T-helper 1 cell treated with Interleukin-12 subunit alpha and Interleukin-12 subunit beta and Interleukin-4 antibody, amounts not matched to agents 30 ng/mL and 1 ng/mL, for 36 hours (primary cell): ENCODE data around the gene DCX. TPM values are rescaled to one million over a fixed set of nuclear protein-coding genes. Genes with fewer than 3 reads are reported as not detected.

Source experiments
- intact Hi-C: fragments of 100-400 bp; cut with micrococcal nuclease; formaldehyde crosslinking; loops from one replicate; pipeline ENCODE4 v1.15.1; 2024
- total RNA-seq: library from RNA; stranded (reverse); gene quantifications from 2 replicates; pipeline ENCODE4 v1.2.3, GENCODE V29; 2022

DCX gene
- total RNA-seq, result not detected in 2 replicates

- intact Hi-C loops, result no loop called here
These were observed at the start of gene DCX for GRCh38 chrX:111411983-111412382. DCX (minus strand) TSS chrX:111412192; CDS start chrX:111410398, 1,794 bp downstream.

DNA sequence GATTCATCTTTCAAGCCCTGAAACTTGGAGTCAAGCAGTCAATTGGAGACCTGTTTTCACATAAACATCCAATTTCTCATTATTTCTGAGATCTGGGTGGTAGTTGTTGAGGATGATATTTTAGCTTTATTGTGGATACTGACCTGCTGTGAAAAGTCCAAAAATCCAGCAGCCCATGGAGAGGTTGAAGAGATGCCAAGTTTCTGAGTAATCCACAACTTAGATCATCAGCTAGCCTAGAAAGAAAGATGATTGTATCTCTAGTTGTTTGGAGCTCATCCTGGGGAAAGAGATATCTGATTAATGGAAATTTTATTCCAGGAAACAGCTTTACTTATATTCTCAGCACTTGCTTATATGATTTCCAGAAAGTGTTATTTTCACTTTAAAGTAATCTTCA lies 48.6 kb upstream of the DCX start:
- intact Hi-C loops, result no loop called here

DNA sequence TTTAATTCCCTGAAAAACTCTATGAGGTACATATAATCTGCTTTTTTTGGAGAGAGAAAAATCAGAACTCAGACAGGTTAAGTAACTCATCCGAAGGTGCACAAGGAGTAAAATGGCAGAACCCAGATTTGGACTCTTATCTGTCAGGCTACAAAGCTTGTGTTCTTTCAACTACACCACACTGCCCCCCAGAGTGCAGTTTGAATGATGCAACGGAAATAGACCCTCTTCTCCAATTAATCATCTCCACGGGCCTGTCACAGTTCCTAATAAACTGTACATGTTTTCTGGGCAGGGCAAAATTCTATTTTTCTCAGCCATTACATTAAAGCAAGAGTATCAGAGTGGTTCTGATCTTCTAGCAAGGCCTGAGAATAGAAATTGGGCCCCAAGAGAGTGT lies 35.3 kb upstream of the DCX start:
- intact Hi-C loops, result loop anchor here (5.0 to 10.0 kb wide), 2 partner anchors 280 to 592 kb away; no protein-coding TSS in a partner anchor

DNA sequence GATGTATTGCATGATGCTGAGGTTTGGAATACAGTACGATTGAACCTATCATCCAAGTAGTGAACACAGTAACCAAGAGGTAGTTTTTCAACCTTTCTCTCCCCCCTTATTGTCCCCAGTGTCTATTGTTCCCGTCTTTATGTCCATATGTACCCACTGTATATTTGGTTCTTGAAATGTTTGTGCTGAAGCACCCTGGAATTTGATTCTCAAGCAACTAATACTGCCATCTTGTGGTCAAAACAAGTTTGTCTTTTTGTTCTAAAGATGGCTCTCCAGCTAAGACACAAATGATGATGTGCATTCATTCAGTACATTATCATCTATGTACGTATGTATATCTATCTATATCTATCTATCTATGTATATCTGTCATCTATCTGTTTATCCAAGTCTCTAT lies 33.5 kb upstream of the DCX start:
- intact Hi-C loops, result loop anchor here (2.0 to 10.0 kb wide), 3 partner anchors 278 to 591 kb away; no protein-coding TSS in a partner anchor

- intact Hi-C loops, result loop anchor here (2.0 to 10.0 kb wide), 3 partner anchors 278 to 590 kb away; no protein-coding TSS in a partner anchor
These were observed 32.9 kb upstream of the DCX start for GRCh38 chrX:111444881-111445280.

DNA sequence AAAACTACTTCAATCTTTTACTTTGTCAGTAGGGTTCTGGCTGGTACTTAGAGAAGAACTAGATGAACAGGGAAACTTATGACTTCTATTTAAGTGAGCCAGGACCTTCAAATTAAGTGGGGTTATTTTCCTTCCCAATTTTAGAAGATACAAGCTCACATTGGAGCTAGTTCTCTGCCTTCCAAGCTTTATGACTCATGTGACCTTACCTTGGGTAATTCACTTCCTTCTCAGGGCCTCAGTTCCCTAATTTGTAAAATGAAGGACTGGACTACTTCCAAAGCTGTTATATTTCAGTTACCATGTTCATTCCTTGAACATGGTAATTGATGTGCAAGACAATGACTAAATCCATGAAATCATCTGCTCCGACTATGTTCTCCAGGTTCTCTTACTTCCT lies 32.0 kb upstream of the DCX start:
- intact Hi-C loops, result loop anchor here (2.0 to 10.0 kb wide), 2 partner anchors 345 to 589 kb away; no protein-coding TSS in a partner anchor

GRCh38 chrX:111442791-111443190 lies 30.8 kb upstream of the DCX start:
- intact Hi-C loops, result loop anchor here (10.0 kb wide), 1 partner anchor 588 kb away; no protein-coding TSS in a partner anchor

DNA sequence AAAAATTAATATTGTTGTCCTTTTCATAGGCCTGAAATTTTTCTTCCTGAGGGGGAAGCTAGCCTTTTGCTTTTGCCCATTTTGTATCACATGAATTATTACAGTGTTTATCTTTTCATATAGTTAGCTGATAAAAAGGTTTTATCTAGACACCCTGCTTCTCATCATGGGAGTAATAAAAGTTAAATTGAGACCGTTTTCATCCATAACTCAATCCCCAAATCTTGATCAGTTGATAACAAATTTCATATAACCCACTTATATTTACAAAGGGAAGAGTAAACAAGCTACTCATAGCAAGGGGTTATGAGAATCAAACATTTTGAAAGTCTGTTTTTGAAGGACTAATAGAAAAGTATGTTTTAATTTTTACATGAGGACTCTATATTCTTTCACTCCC lies 23.5 kb upstream of the DCX start:
- intact Hi-C loops, result no loop called here

- intact Hi-C loops, result no loop called here
These were observed 19.0 kb upstream of the DCX start for GRCh38 chrX:111431001-111431400.

- intact Hi-C loops, result no loop called here
These were observed 435 bp downstream of the DCX start for GRCh38 chrX:111411557-111411956.

DNA sequence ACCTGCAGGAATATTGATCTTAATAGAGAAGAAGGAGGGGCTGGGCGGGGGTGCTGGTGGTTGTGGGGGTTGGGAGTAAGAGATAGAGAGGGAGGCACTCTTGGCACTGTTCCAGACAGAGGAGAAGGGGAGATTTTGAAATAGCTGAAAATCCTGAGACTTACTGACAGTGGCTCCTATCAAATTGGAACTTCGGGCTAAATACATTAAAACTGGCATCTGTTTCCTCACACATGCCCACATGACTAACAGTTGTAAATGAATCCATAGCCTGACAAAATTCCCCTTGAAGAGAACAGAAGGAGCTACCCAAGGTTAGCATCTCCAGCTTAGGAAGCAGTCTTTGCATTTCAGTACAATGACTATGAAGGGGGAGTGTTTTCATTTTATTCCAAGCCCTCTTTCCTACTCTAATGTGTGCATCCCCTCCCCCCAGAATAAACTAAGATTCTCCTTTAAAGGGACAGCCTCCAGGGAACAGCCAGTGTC lies 1.4 kb downstream of the DCX start:
- intact Hi-C loops, result no loop called here

GRCh38 chrX:111409326-111409725 lies 2.7 kb downstream of the DCX start:
- intact Hi-C loops, result no loop called here

- intact Hi-C loops, result no loop called here
These were observed 4.0 kb downstream of the DCX start for GRCh38 chrX:111407948-111408347.

DNA sequence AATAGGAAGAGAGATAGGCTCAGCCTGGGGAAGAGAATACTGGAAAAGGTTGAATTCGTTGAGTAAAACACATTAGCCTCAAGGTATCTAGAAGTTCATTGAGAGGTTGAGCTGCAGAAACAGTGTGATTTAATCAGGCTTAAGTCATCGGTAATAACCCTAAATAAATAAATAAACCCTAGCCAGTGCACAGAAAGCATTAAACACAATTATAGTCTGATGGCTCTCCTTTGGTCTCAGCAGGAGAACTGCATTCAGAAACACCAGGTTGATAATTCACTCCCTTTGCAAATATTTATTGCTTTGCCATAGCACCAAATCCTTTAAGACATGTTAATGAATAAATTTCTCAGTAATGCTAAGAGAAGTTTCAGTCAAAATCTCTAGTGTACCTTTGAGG lies 9.6 kb downstream of the DCX start:
- intact Hi-C loops, result no loop called here

GRCh38 chrX:111395149-111395548 lies 16.8 kb downstream of the DCX start:
- intact Hi-C loops, result no loop called here

GRCh38 chrX:111394569-111394968 lies 17.4 kb downstream of the DCX start:
- intact Hi-C loops, result no loop called here

GRCh38 chrX:111387470-111388070 lies 24.4 kb downstream of the DCX start:
- intact Hi-C loops, result no loop called here

GRCh38 chrX:111386615-111387233 lies 25.3 kb downstream of the DCX start:
- intact Hi-C loops, result no loop called here

- intact Hi-C loops, result no loop called here
These were observed 25.9 kb downstream of the DCX start for GRCh38 chrX:111386077-111386476.

DNA sequence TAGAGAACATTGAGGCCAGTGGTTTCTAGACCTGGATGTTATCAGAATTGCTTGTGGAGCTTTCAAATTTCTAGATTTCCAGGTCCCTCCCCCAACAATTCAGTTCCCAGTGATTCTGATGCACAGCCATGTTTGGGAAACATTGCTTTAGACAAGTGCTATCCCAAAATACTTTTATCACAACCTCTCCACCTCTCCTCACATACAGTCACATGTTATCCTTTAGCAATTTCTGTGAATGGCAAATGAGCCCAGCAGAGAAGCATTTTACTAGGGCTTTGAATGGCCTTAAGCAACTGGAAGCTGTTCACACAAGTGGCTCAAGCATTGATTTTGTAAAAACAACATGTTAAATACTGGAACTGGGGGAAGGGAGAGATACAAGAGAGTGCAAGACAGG lies 29.7 kb downstream of the DCX start:
- intact Hi-C loops, result no loop called here

GRCh38 chrX:111376897-111377578 lies 35.0 kb downstream of the DCX start:
- intact Hi-C loops, result no loop called here

DNA sequence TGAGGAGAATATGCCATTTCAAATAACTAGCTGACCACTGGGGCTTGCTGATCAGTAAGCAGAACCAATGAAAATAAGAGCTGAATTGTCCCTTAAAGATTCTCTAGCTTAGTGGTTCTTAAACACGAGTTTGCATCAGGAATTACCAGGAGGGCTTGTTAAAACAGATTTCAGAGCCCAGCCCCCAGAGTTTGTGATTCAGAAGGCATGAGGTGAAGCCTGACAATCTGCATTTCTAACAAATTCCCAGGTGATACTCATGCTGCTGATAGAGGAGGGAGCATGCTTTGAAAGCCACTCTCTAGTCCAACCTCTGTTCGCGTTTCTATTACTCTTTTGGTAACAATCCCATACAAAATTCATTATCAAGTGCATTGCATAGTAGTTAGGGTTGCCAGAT lies 35.5 kb downstream of the DCX start:
- intact Hi-C loops, result no loop called here
